ENCODE data around the gene ZNF653.

Gene ZNF653

DNA sequence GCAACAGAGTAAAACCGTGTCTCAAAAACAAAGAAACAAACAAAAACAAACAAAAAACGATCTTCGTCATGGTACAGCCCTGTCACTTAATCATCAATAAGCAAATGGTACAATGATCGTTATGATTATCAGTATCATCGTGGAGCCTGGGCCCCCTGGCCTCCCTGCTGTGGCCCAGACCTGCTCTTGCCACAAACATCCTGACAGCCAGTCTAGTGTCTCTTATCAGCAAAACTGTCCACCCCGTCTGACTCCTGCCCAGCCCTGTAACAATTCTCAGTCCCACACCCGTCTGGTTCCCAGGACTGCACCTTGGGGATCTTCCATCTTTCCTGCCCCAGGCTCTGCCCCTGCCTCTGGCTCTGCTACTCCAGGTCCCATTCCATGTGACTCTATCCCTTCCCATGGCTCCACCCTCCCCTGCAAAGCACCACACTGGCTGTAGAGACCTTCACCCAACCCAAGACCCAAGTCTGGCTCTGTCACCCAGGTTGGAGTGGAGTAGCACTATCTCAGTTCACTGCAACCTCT, 5.7 kb downstream of the ZNF653 start:
- FAIRE-seq = no peak
- no peak for TF ChIP-seq TAF1 (IDR thresholded peaks at IDR 0.05; ENCODE audit: low read depth, low read length)
- TF ChIP-seq SPI1 (IDR thresholded peaks at IDR 0.05; ENCODE audit: low read depth, low read length) = no peak
- no peak for TF ChIP-seq POU2F2 (IDR thresholded peaks at IDR 0.05; ENCODE audit: low read depth, low read length)
- no peak for DNase-seq (ENCODE audit: insufficient read length, low spot score)

GRCh38 chr19:11499220-11499726, 6.4 kb downstream of the ZNF653 start:
- TF ChIP-seq PAX5 (IDR thresholded peaks at IDR 0.05; ENCODE audit: insufficient read depth, low read length, severe bottlenecking) = no peak
- no peak for TF ChIP-seq TAF1 (IDR thresholded peaks at IDR 0.05; ENCODE audit: low read depth, low read length)
- no peak for TF ChIP-seq SPI1 (IDR thresholded peaks at IDR 0.05; ENCODE audit: low read depth, low read length)
- no peak for TF ChIP-seq POU2F2 (IDR thresholded peaks at IDR 0.05; ENCODE audit: low read depth, low read length)
- no peak for TF ChIP-seq POLR2A (IDR thresholded peaks at IDR 0.05; ENCODE audit: low read depth, low read length)
- TF ChIP-seq POLR2AphosphoS5 (IDR thresholded peaks at IDR 0.05; ENCODE audit: low read depth, low read length) = no peak
- no peak for FAIRE-seq
- no peak for DNase-seq (ENCODE audit: insufficient read length, low spot score)

GRCh38 chr19:11496391-11497163, 9.1 kb downstream of the ZNF653 start:
- FAIRE-seq (peak; percentile 47), DNase-seq (ENCODE audit: insufficient read length, low spot score) (peak; percentile 76)
- TF ChIP-seq POLR2A (IDR thresholded peaks at IDR 0.05; ENCODE audit: low read depth, low read length) (no peak), PAX5 (IDR thresholded peaks at IDR 0.05; ENCODE audit: insufficient read depth, low read length, severe bottlenecking) (no peak), TAF1 (IDR thresholded peaks at IDR 0.05; ENCODE audit: low read depth, low read length) (no peak), POLR2AphosphoS5 (IDR thresholded peaks at IDR 0.05; ENCODE audit: low read depth, low read length) (no peak), POU2F2 (IDR thresholded peaks at IDR 0.05; ENCODE audit: low read depth, low read length) (no peak), SPI1 (IDR thresholded peaks at IDR 0.05; ENCODE audit: low read depth, low read length) (no peak)

DNA sequence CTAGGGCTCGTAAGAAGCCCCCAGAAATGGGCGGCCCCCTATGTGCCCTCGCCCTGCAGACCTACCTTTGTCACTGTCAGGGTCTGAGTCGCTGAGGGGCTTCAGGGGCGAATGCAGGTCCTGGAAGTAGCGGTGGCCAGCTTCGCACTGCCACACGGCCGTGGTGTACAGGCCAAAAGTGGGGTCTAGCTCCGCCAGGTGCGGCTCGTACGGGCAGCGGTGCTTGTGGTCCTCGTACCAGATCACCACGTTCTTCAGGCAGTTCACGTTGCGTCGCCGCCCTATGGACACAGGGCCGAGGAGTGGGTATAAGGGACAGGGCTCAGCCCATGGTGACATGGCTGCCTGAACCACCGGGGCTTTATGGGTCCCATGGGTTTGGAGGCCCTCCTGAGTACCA, 9.8 kb downstream of the ZNF653 start:
- FAIRE-seq (no peak), DNase-seq (ENCODE audit: insufficient read length, low spot score) (no peak)
- no peak for TF ChIP-seq TAF1 (IDR thresholded peaks at IDR 0.05; ENCODE audit: low read depth, low read length)
- no peak for TF ChIP-seq POLR2AphosphoS5 (IDR thresholded peaks at IDR 0.05; ENCODE audit: low read depth, low read length)
- TF ChIP-seq POU2F2 (IDR thresholded peaks at IDR 0.05; ENCODE audit: low read depth, low read length) = no peak
- no peak for TF ChIP-seq POLR2A (IDR thresholded peaks at IDR 0.05; ENCODE audit: low read depth, low read length)
- no peak for TF ChIP-seq PAX5 (IDR thresholded peaks at IDR 0.05; ENCODE audit: insufficient read depth, low read length, severe bottlenecking)
- no peak for TF ChIP-seq SPI1 (IDR thresholded peaks at IDR 0.05; ENCODE audit: low read depth, low read length)

DNA sequence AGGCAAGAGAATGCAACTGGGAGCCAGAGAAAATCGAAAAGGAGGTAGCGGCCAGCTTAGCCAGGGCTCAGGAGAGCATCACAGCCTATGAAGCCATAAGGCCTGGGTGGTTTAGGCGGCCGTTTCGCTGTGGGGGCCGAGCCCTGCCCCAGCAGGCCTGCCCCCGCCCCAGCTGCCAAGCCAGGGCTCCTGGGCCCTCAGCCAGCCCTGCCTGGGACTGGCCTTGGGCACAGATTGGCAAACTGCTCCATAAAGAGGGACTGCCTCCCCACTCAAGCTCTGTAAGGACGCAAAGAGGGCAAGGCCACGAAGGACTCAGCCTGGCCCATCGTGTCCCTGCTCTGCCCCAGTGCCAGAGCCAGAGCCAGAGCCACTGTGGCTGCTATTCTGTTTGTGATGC, 10.2 kb downstream of the ZNF653 start:
- DNase-seq (ENCODE audit: insufficient read length, low spot score) (no peak), FAIRE-seq (no peak)
- TF ChIP-seq SPI1 (IDR thresholded peaks at IDR 0.05; ENCODE audit: low read depth, low read length) (no peak), POLR2A (IDR thresholded peaks at IDR 0.05; ENCODE audit: low read depth, low read length) (no peak), PAX5 (IDR thresholded peaks at IDR 0.05; ENCODE audit: insufficient read depth, low read length, severe bottlenecking) (no peak), TAF1 (IDR thresholded peaks at IDR 0.05; ENCODE audit: low read depth, low read length) (no peak), POU2F2 (IDR thresholded peaks at IDR 0.05; ENCODE audit: low read depth, low read length) (no peak), POLR2AphosphoS5 (IDR thresholded peaks at IDR 0.05; ENCODE audit: low read depth, low read length) (no peak)

- FAIRE-seq = no peak
- no peak for DNase-seq (ENCODE audit: insufficient read length, low spot score)
- TF ChIP-seq TAF1 (IDR thresholded peaks at IDR 0.05; ENCODE audit: low read depth, low read length) = no peak
- TF ChIP-seq SPI1 (IDR thresholded peaks at IDR 0.05; ENCODE audit: low read depth, low read length) = no peak
- no peak for TF ChIP-seq POLR2A (IDR thresholded peaks at IDR 0.05; ENCODE audit: low read depth, low read length)
- TF ChIP-seq POU2F2 (IDR thresholded peaks at IDR 0.05; ENCODE audit: low read depth, low read length) = no peak
- no peak for TF ChIP-seq POLR2AphosphoS5 (IDR thresholded peaks at IDR 0.05; ENCODE audit: low read depth, low read length)
- TF ChIP-seq PAX5 (IDR thresholded peaks at IDR 0.05; ENCODE audit: insufficient read depth, low read length, severe bottlenecking) = no peak
Measured at GRCh38 chr19:11494634-11495285, 10.9 kb downstream of the ZNF653 start.

GRCh38 chr19:11489378-11489777, 16.3 kb downstream of the ZNF653 start:
- FAIRE-seq (no peak), DNase-seq (ENCODE audit: insufficient read length, low spot score) (no peak)
- no peak for TF ChIP-seq SPI1 (IDR thresholded peaks at IDR 0.05; ENCODE audit: low read depth, low read length)
- no peak for TF ChIP-seq POLR2AphosphoS5 (IDR thresholded peaks at IDR 0.05; ENCODE audit: low read depth, low read length)
- no peak for TF ChIP-seq POLR2A (IDR thresholded peaks at IDR 0.05; ENCODE audit: low read depth, low read length)
- TF ChIP-seq POU2F2 (IDR thresholded peaks at IDR 0.05; ENCODE audit: low read depth, low read length) = no peak
- TF ChIP-seq PAX5 (IDR thresholded peaks at IDR 0.05; ENCODE audit: insufficient read depth, low read length, severe bottlenecking) = no peak
- no peak for TF ChIP-seq TAF1 (IDR thresholded peaks at IDR 0.05; ENCODE audit: low read depth, low read length)

- DNase-seq (ENCODE audit: insufficient read length, low spot score) (no peak), FAIRE-seq (no peak)
- TF ChIP-seq POLR2AphosphoS5 (IDR thresholded peaks at IDR 0.05; ENCODE audit: low read depth, low read length) = no peak
- TF ChIP-seq SPI1 (IDR thresholded peaks at IDR 0.05; ENCODE audit: low read depth, low read length) = no peak
- no peak for TF ChIP-seq POU2F2 (IDR thresholded peaks at IDR 0.05; ENCODE audit: low read depth, low read length)
- TF ChIP-seq PAX5 (IDR thresholded peaks at IDR 0.05; ENCODE audit: insufficient read depth, low read length, severe bottlenecking) = no peak
- no peak for TF ChIP-seq TAF1 (IDR thresholded peaks at IDR 0.05; ENCODE audit: low read depth, low read length)
- no peak for TF ChIP-seq POLR2A (IDR thresholded peaks at IDR 0.05; ENCODE audit: low read depth, low read length)
Measured at GRCh38 chr19:11486661-11487503, 18.8 kb downstream of the ZNF653 start.

Data from GM12891 (cell line).